PC-3 (cell line): ENCODE data around the gene TTYH2. TPM values are rescaled to one million over a fixed set of nuclear protein-coding genes. Genes with fewer than 3 reads are reported as not detected.

ENCODE experiments used
- ATAC-seq: fragments of 200-7000 bp; cut with Tn5 transposase; 2 replicates; pipeline ENCODE4 v1.9.1; 2020; ENCODE audit warnings: mild to moderate bottlenecking, moderate library complexity
- BruUV-seq: library from RNA; stranded (reverse); fragments of 400-500 nt; replicated peaks from 2 replicates; lab custom pipeline; 2021; lab: Mats Ljungman, UMichigan
- CTCF ChIA-PET: fragments of 300-600 bp; sonication (Branson Sonifier 250); formaldehyde crosslinking; loops from one replicate; lab custom pipeline; 2022; ENCODE audit warnings: antibody characterized with exemption; lab: Charles Lee
- POLR2A ChIA-PET: fragments of 300-600 bp; sonication (Branson Sonifier 250); formaldehyde crosslinking; loops from one replicate; lab custom pipeline; 2022; ENCODE audit warnings: antibody characterized with exemption; ENCODE audit not compliant: unreplicated experiment; lab: Charles Lee
- DNase-seq: peaks from one replicate; pipeline ENCODE4 v3.0.0-alpha.2; 2015
- H2AFZ ChIP-seq: fragments of 300-600 bp; sonication (generic); 2 replicates; pipeline ENCODE4 v1.6.0; 2016; ENCODE audit warnings: antibody characterized with exemption, low read length
- H3F3A ChIP-seq: fragments of 300-600 bp; sonication (generic); one replicate; pipeline ENCODE4 v1.6.0; 2017; ENCODE audit warnings: antibody characterized with exemption, low read length, control low read depth, mild to moderate bottlenecking; ENCODE audit not compliant: unreplicated experiment
- H3K27ac ChIP-seq: fragments of 300-600 bp; sonication (generic); 2 replicates; pipeline ENCODE4 v1.5.1; 2016; ENCODE audit warnings: mild to moderate bottlenecking, low read length
- H3K27me3 ChIP-seq: fragments of 300-600 bp; sonication (generic); 2 replicates; pipeline ENCODE4 v1.6.1; 2016; ENCODE audit warnings: low read length, mixed read lengths
- H3K36me3 ChIP-seq: fragments of 300-600 bp; sonication (generic); 2 replicates; pipeline ENCODE4 v1.6.1; 2016; ENCODE audit warnings: low read depth, mixed run types, low read length, mixed read lengths
- H3K4me1 ChIP-seq: fragments of 300-600 bp; sonication (generic); 2 replicates; pipeline ENCODE4 v1.5.1; 2016; ENCODE audit warnings: low read length; ENCODE audit not compliant: insufficient read depth
- H3K4me2 ChIP-seq: fragments of 300-600 bp; sonication (generic); 2 replicates; pipeline ENCODE4 v1.6.0; 2016; ENCODE audit warnings: low read length
- H3K4me3 ChIP-seq: fragments of 300-600 bp; sonication (generic); 2 replicates; pipeline ENCODE4 v1.5.1; 2016; ENCODE audit warnings: mild to moderate bottlenecking, low read length, mixed read lengths
- H3K79me2 ChIP-seq: fragments of 300-600 bp; sonication (generic); 2 replicates; pipeline ENCODE4 v1.6.1; 2017; ENCODE audit warnings: low read length, mixed read lengths
- H3K9ac ChIP-seq: fragments of 300-600 bp; sonication (generic); 2 replicates; pipeline ENCODE4 v1.6.0; 2016; ENCODE audit warnings: mild to moderate bottlenecking, low read length
- H3K9me2 ChIP-seq: fragments of 300-600 bp; sonication (generic); replicated peaks from 2 replicates; pipeline ENCODE4 v1.6.1; 2016; ENCODE audit warnings: mixed run types, low read length, mixed read lengths
- H3K9me3 ChIP-seq: fragments of 300-600 bp; sonication (generic); 2 replicates; pipeline ENCODE4 v1.6.1; 2016; ENCODE audit warnings: low read length, mixed read lengths
- H4K20me1 ChIP-seq: fragments of 300-600 bp; sonication (generic); 2 replicates; pipeline ENCODE4 v1.6.1; 2016; ENCODE audit warnings: low read length, mixed read lengths
- CTCF ChIP-seq: fragments of 300-600 bp; sonication (generic); conservative IDR thresholded peaks from 2 replicates; pipeline ENCODE4 v1.5.1; 2017; ENCODE audit warnings: antibody characterized with exemption, low read depth, mild to moderate bottlenecking, low read length
- EZH2 ChIP-seq: fragments of 300-600 bp; sonication (generic); IDR thresholded peaks from one replicate; pipeline ENCODE4 v1.6.1; 2017; ENCODE audit warnings: antibody characterized with exemption, mild to moderate bottlenecking, low read length; ENCODE audit not compliant: unreplicated experiment
- EZH2phosphoT487 ChIP-seq: fragments of 300-600 bp; sonication (generic); IDR thresholded peaks from 2 replicates; pipeline ENCODE4 v1.6.1; 2018; ENCODE audit warnings: mild to moderate bottlenecking, antibody characterized with exemption, low read length, borderline replicate concordance
- intact Hi-C: fragments of 100-400 bp; cut with micrococcal nuclease; formaldehyde crosslinking; loops from 2 replicates; pipeline ENCODE4 v1.9.0; 2023
- total RNA-seq: library from RNA; depleted of rRNA; stranded (reverse); fragments of >200 nt; gene quantifications from 2 replicates; pipeline ENCODE4 v1.2.3, GENCODE V29; 2014

TTYH2 gene
- total RNA-seq, 1 experiment from 2014 or later: 17.6 TPM

GRCh38 chr17:74215342-74215727, 2.0 kb downstream of the TTYH2 start:
- DNase-seq (no peak), ATAC-seq (no peak)
- Histone ChIP-seq H3K9me3 (no peaks in the 10 kb centered on the region), H3K9ac (no peak overlapping the region), H3F3A (peaks cover 6% of the 10 kb centered on the region), H3K27me3 (no peaks in the 10 kb centered on the region), H3K9me2 (no peaks in the 10 kb centered on the region), H3K79me2 (0 out of 2 replicates have a peak, but pooled peaks cover 6% of the 10 kb centered on the region), H4K20me1 (peaks cover 8% of the 10 kb centered on the region; the same call in 1 of the 2 replicates), H3K36me3 (peaks cover 6% of the 10 kb centered on the region; the same call in 1 of the 2 replicates), H2AFZ (no peak overlapping the region), H3K4me3 (no peak overlapping the region), H3K4me2 (no peak overlapping the region), H3K27ac (no peak overlapping the region), H3K4me1 (peaks cover 29% of the 10 kb centered on the region)
- POLR2A ChIA-PET: no interaction called here
- no peak for TF ChIP-seq CTCF
- no peak for TF ChIP-seq EZH2phosphoT487
- no peak for TF ChIP-seq EZH2
- intact Hi-C loops: no loop called here
- CTCF ChIA-PET: no interaction called here
- BruUV-seq: no TSS peak

- Histone ChIP-seq H3F3A (no peaks in the 10 kb centered on the region), H3K9me3 (no peaks in the 10 kb centered on the region), H3K4me3 (no peak overlapping the region), H3K27ac (no peak overlapping the region), H4K20me1 (no peaks in the 10 kb centered on the region), H3K4me2 (no peak overlapping the region), H3K79me2 (0 out of 2 replicates have a peak, but pooled peaks cover 6% of the 10 kb centered on the region), H2AFZ (no peak overlapping the region), H3K9ac (no peak overlapping the region), H3K9me2 (no peaks in the 10 kb centered on the region), H3K36me3 (no peaks in the 10 kb centered on the region), H3K4me1 (peaks cover 18% of the 10 kb centered on the region), H3K27me3 (no peaks in the 10 kb centered on the region)
- ChIA-PET POLR2A (no interaction called here), CTCF (interaction anchor here (0.7 kb wide), 1 partner anchor 80 kb away, joined by 3 read pairs; no protein-coding TSS in a partner anchor)
- no TSS peak for BruUV-seq
- no peak for TF ChIP-seq CTCF
- TF ChIP-seq EZH2: no peak
- no peak for TF ChIP-seq EZH2phosphoT487
- no peak for ATAC-seq
- intact Hi-C loops: no loop called here
- no peak for DNase-seq
These were observed 3.1 kb downstream of the TTYH2 start for GRCh38 chr17:74216505-74216904.

GRCh38 chr17:74217037-74217730, 3.8 kb downstream of the TTYH2 start:
- Histone ChIP-seq H2AFZ (no peak overlapping the region), H3K9me3 (no peaks in the 10 kb centered on the region), H3K79me2 (0 out of 2 replicates have a peak, but pooled peaks cover 6% of the 10 kb centered on the region), H3F3A (no peaks in the 10 kb centered on the region), H4K20me1 (no peaks in the 10 kb centered on the region), H3K9me2 (no peaks in the 10 kb centered on the region), H3K4me3 (no peak overlapping the region), H3K27ac (no peak overlapping the region), H3K9ac (no peak overlapping the region), H3K4me2 (no peak overlapping the region), H3K27me3 (no peaks in the 10 kb centered on the region), H3K4me1 (peaks cover 11% of the 10 kb centered on the region), H3K36me3 (no peaks in the 10 kb centered on the region)
- ChIA-PET CTCF (interaction anchor here (0.7 kb wide), 1 partner anchor 80 kb away, joined by 3 read pairs; no protein-coding TSS in a partner anchor), POLR2A (no interaction called here)
- no peak for DNase-seq
- no peak for TF ChIP-seq CTCF
- no peak for TF ChIP-seq EZH2phosphoT487
- no peak for TF ChIP-seq EZH2
- no peak for ATAC-seq
- BruUV-seq: no TSS peak
- intact Hi-C loops: no loop called here
